Measurements from ENCODE around the gene STYXL2. TPM values are rescaled to one million over a fixed set of nuclear protein-coding genes. Genes with fewer than 3 reads are reported as not detected.

STYXL2 gene
- total and polyA plus RNA-seq, 10 donors = not detected

GRCh38 chr1:167114725-167115124, 20.9 kb downstream of the STYXL2 start:
- H3K4me1 ChIP-seq = no peaks in the 10 kb centered on the region

DNA sequence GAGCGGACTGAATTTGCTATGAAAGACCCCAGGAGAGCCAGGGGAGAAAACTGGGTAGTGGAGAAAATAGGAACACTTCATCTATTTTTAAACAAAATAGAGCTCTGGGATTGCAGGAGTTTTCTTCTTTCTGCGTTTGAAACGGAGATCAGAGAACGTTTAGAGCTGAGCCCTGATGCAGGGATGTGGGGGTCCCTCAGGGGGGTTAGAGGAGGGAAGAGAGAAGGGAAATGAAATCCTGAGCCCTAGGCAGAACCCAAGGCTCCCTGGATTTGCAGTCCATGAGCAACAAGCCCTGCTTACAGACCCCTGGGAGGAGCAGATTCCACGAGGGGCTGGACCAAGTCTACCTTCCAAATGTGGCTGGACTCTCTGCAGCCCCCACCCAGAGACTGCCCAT, 21.8 kb downstream of the STYXL2 start:
- 58 to 86% (median 78%) methylated on average over 5 of the region's 5 CpGs for WGBS, 5 donors
- no peak overlapping the region for H3K4me3 ChIP-seq
- intact Hi-C loops (cut with DNase I; ENCODE audit: low total_unique reads) = no loop called here

More at GRCh38 chr1:167114725-167115124, 20.9 kb downstream of the STYXL2 start:
- H3K4me3 ChIP-seq = no peak overlapping the region
- peaks cover 0 to 10% (median 0%) of the 10 kb centered on the region in 7 donors for H3K27me3 ChIP-seq (replicated peaks in 1 of 7)
- TF ChIP-seq POLR2A (IDR thresholded peaks at IDR 0.05) (no peak), CTCF (IDR thresholded peaks at IDR 0.05 in 8 of 11, conservative IDR thresholded peaks at IDR 0.05 in 3 of 11) (no peak), POLR2AphosphoS5 (IDR thresholded peaks at IDR 0.05) (no peak)
- peaks cover 0 to 14% (median 5%) of the 10 kb centered on the region in 8 donors for H3K9me3 ChIP-seq
- intact Hi-C loops (cut with DNase I; ENCODE audit: low total_unique reads) = no loop called here
- H3K27ac ChIP-seq = no peak overlapping the region
- H3K36me3 ChIP-seq = no peaks in the 10 kb centered on the region
- DNase-seq = no peak

DNA sequence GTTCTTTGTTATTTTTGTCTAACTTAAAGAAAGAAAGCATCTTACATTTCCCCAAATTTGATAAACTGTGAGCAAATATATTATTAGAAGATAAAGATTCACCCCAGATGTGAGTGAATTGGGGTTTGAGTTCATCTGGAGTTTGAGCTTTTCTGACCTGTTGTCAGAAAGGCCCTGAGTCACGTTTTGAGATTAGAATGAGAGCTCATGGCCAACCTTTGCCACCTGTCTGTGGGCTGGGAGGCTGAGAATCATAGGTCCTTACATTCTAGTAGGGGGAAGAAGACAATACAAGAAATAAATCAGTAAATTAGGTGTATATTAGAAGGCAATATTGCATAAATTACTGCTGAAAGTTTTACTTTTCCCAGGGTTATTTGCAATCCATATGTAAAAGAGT, 22.3 kb downstream of the STYXL2 start:
- Histone ChIP-seq H3K27me3 (replicated peaks in 1 of 7) (peaks cover 0 to 22% (median 4%) of the 10 kb centered on the region in 7 donors), H3K4me1 (peaks cover 0 to 4% (median 3%) of the 10 kb centered on the region in 6 donors), H3K36me3 (no peaks in the 10 kb centered on the region), H3K27ac (no peak overlapping the region), H3K9me3 (no peaks in the 10 kb centered on the region), H3K4me3 (no peak overlapping the region)
- no peak for DNase-seq
- intact Hi-C loops (cut with DNase I; ENCODE audit: low total_unique reads) = no loop called here
- TF ChIP-seq POLR2AphosphoS5 (IDR thresholded peaks at IDR 0.05) = no peak
- no peak for TF ChIP-seq CTCF (IDR thresholded peaks at IDR 0.05 in 8 of 11, conservative IDR thresholded peaks at IDR 0.05 in 3 of 11)
- TF ChIP-seq POLR2A (IDR thresholded peaks at IDR 0.05) = no peak
- WGBS, 5 donors = 61 to 80% (median 73%) methylated on average over 1 of the region's 1 CpG

More for the DNA sequence above, 21.8 kb downstream of the STYXL2 start:
- Histone ChIP-seq H3K9me3 (peaks cover 0 to 5% (median 1%) of the 10 kb centered on the region in 8 donors), H3K27me3 (replicated peaks in 1 of 7) (peaks cover 0 to 17% (median 0%) of the 10 kb centered on the region in 7 donors), H3K27ac (no peak overlapping the region), H3K36me3 (no peaks in the 10 kb centered on the region), H3K4me1 (no peaks in the 10 kb centered on the region)
- TF ChIP-seq CTCF (IDR thresholded peaks at IDR 0.05 in 8 of 11, conservative IDR thresholded peaks at IDR 0.05 in 3 of 11) (no peak), POLR2A (IDR thresholded peaks at IDR 0.05) (no peak), POLR2AphosphoS5 (IDR thresholded peaks at IDR 0.05) (no peak)
- DNase-seq = no peak

DNA sequence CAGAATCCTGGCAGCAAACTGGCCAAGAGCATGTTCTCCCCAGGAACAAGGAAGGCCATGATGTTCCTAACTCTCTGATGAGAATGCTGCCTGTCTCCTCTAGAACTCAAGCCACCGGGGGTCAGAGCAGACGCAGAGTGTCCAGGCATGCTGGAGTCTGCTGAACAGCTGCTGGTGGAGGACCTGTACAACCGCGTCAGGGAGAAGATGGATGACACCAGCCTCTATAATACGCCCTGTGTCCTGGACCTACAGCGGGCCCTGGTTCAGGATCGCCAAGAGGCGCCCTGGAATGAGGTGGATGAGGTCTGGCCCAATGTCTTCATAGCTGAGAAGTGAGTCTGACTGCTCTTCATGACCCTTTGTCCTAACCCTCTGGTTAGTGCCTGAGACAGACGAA, 23.4 kb downstream of the STYXL2 start:
- peaks cover 0 to 11% (median 10%) of the 10 kb centered on the region in 6 donors for H3K4me1 ChIP-seq
- TF ChIP-seq CTCF (IDR thresholded peaks at IDR 0.05 in 8 of 11, conservative IDR thresholded peaks at IDR 0.05 in 3 of 11) = no peak
- TF ChIP-seq POLR2A (IDR thresholded peaks at IDR 0.05) = no peak
- no peak for TF ChIP-seq POLR2AphosphoS5 (IDR thresholded peaks at IDR 0.05)
- DNase-seq = no peak
- peaks cover 0 to 31% (median 9%) of the 10 kb centered on the region in 7 donors for H3K27me3 ChIP-seq (replicated peaks in 1 of 7)
- H3K27ac ChIP-seq = no peak overlapping the region
- H3K4me3 ChIP-seq = no peak overlapping the region
- WGBS, 5 donors = 94 to 96% (median 96%) methylated on average over 8 to 9 of the region's 9 CpGs
- no peaks in the 10 kb centered on the region for H3K9me3 ChIP-seq
- no peaks in the 10 kb centered on the region for H3K36me3 ChIP-seq
- intact Hi-C loops (cut with DNase I; ENCODE audit: low total_unique reads) = no loop called here

Measured in spleen (tissue), 11 donors.